Ovary (tissue), 9 donors: ENCODE measurements around the gene CRACR2A. TPM values are rescaled to one million over a fixed set of nuclear protein-coding genes. Genes with fewer than 3 reads are reported as not detected.

Experiments
- DNase-seq, 5 donors: peaks; one replicate each; pipeline ENCODE4 v3.0.0-alpha.2; 2019 to 2020
- H3K27ac ChIP-seq, 2 donors: fragments of 200-600 bp; one replicate each; pipeline versions ENCODE4 v1.5.1 to v1.8.0; 2019 to 2022
- H3K27me3 ChIP-seq: fragments of 200-600 bp; one replicate; pipeline ENCODE4 v1.8.0; 2022
- H3K36me3 ChIP-seq: fragments of 200-600 bp; sonication (generic); one replicate; pipeline ENCODE4 v1.5.1; 2019
- H3K4me1 ChIP-seq: one replicate; pipeline ENCODE4 v1.8.1; 2013; ENCODE audit warnings: mild to moderate bottlenecking, moderate library complexity; ENCODE audit not compliant: insufficient read depth
- H3K4me3 ChIP-seq: fragments of 200-600 bp; sonication (generic); one replicate; pipeline ENCODE4 v1.5.1; 2017
- H3K9me3 ChIP-seq, 2 donors: fragments of 200-600 bp in 1 of 2; sonication (generic) in 1 of 2; one replicate each; pipeline versions ENCODE4 v1.5.1 to v1.8.1; 2013 to 2019; ENCODE audit warnings: mild to moderate bottlenecking in 1 of 2, moderate library complexity in 1 of 2
- CTCF ChIP-seq, 3 donors: fragments of 450-650 bp in 2 of 3; fragments of 200-600 bp in 1 of 3; IDR thresholded peaks; one replicate each; pipeline versions ENCODE4 v1.5.1 to v1.8.0; 2016 to 2022; ENCODE audit warnings: antibody characterized with exemption in 3 of 3, mild to moderate bottlenecking in 1 of 3
- EP300 ChIP-seq: sonication (generic); formaldehyde crosslinking; IDR thresholded peaks from one replicate; pipeline ENCODE4 v1.6.1; 2017; ENCODE audit warnings: antibody characterized with exemption
- POLR2A ChIP-seq: fragments of 450-650 bp; IDR thresholded peaks from one replicate; pipeline ENCODE4 v1.6.1; 2017; ENCODE audit warnings: antibody characterized with exemption, mild to moderate bottlenecking, moderate library complexity
- WGBS, 3 donors: extraction: QIAGEN DNeasy Blood & Tissue Kit in 1 of 3; methylation state at CpG; one replicate each; pipeline versions ENCODE4 v1.1.5 to v1.1.7; 2013 to 2017; 5-methylcytosine and 5-hydroxymethylcytosine counted together
- intact Hi-C, 4 donors: fragments of 100-400 bp; cut with DNase I; formaldehyde crosslinking; loops; one replicate each; pipeline versions ENCODE4 v1.11.0 to v1.15.1; 2022 to 2023
- polyA plus RNA-seq, 2 donors: library from polyadenylated mRNA; stranded (reverse); fragments of 200-250 nt in 1 of 2; fragments of 350-450 nt in 1 of 2; fragmentation: Illumina TruSeq in 1 of 2; extraction: RNeasy Lipid Tissue Mini Kit (QIAGEN cat#74804) in 1 of 2; gene quantifications; one replicate each; pipeline ENCODE4 v1.2.3, GENCODE V29; 2013 to 2014
- total RNA-seq, 7 donors: library from RNA; depleted of rRNA in 2 of 7; stranded (reverse); fragments of >200 nt in 2 of 7; fragmentation: NEBNext Ultra II Directional in 3 of 7; extraction: Animal tissue kit (Norgen Biotek cat#: 25700) in 3 of 7; gene quantifications; one replicate each; pipeline versions ENCODE4 v1.1.0 to v1.2.4, GENCODE V29; 2016 to 2023
- donor health status: DM: no; HTN: no; CAD: no; lungs with moderate emphysema.
- donor health status: DM: no; HTN: no; CAD: no.
- donor health status: Bipolar disorder and iron deficiency.
- donor health status: DM: yes; HTN: yes; CAD: no.
- donor health status: DM: no; HTN: no; CAD: no.
- donor health status: DM: yes; HTN: yes; CAD: no.

Gene CRACR2A
- total and polyA plus RNA-seq, 9 donors, result 1.8 to 7.7 (median 4.4) TPM

GRCh38 chr12:3594966-3595365 lies 157.9 kb downstream of the CRACR2A start:
- no peak for DNase-seq
- Histone ChIP-seq H3K9me3 (no peaks in the 10 kb centered on the region), H3K36me3 (no peaks in the 10 kb centered on the region), H3K4me3 (no peak overlapping the region), H3K27ac (no peak overlapping the region), H3K27me3 (no peaks in the 10 kb centered on the region), H3K4me1 (peaks cover 19% of the 10 kb centered on the region)
- WGBS, 3 donors, result 95 to 100% (median 96%) methylated on average over 2 of the region's 2 CpGs
- TF ChIP-seq EP300 (no peak), CTCF (IDR thresholded peaks at IDR 0.05) (no peak), POLR2A (no peak)
- intact Hi-C loops, result no loop called here

- Histone ChIP-seq H3K4me3 (no peak overlapping the region), H3K27ac (no peak overlapping the region), H3K9me3 (no peaks in the 10 kb centered on the region), H3K4me1 (peaks cover 14% of the 10 kb centered on the region), H3K27me3 (no peaks in the 10 kb centered on the region), H3K36me3 (no peaks in the 10 kb centered on the region)
- TF ChIP-seq POLR2A (no peak), CTCF (IDR thresholded peaks at IDR 0.05) (no peak), EP300 (no peak)
- DNase-seq, result no peak
- 91 to 96% (median 95%) methylated on average over 9 of the region's 9 CpGs for WGBS, 3 donors
- intact Hi-C loops, result no loop called here
These were observed 158.9 kb downstream of the CRACR2A start for GRCh38 chr12:3593906-3594483.

- no peaks in the 10 kb centered on the region for H3K36me3 ChIP-seq
- no peaks in the 10 kb centered on the region for H3K27me3 ChIP-seq
- H3K9me3 ChIP-seq, result no peaks in the 10 kb centered on the region
- H3K4me1 ChIP-seq, result peaks cover 6% of the 10 kb centered on the region
- 91 to 93% (median 91%) methylated on average over 30 of the region's 30 CpGs for WGBS, 3 donors
- no peak overlapping the region for H3K4me3 ChIP-seq
- DNase-seq, result no peak
- no peak overlapping the region for H3K27ac ChIP-seq
- intact Hi-C loops, result no loop called here
- no peak for TF ChIP-seq EP300
- TF ChIP-seq CTCF (IDR thresholded peaks at IDR 0.05), result no peak
- TF ChIP-seq POLR2A, result no peak
These were observed 159.9 kb downstream of the CRACR2A start for GRCh38 chr12:3592856-3593625.

GRCh38 chr12:3589745-3590144 lies 163.2 kb downstream of the CRACR2A start:
- no peak overlapping the region for H3K4me3 ChIP-seq
- no peaks in the 10 kb centered on the region for H3K27me3 ChIP-seq
- no peak for TF ChIP-seq CTCF (IDR thresholded peaks at IDR 0.05)
- no peak for TF ChIP-seq EP300
- no peak for TF ChIP-seq POLR2A
- DNase-seq, result no peak
- no peak overlapping the region for H3K27ac ChIP-seq
- H3K36me3 ChIP-seq, result no peaks in the 10 kb centered on the region
- no peaks in the 10 kb centered on the region for H3K4me1 ChIP-seq
- intact Hi-C loops, result no loop called here
- WGBS, 3 donors, result 93 to 95% (median 93%) methylated on average over 3 of the region's 3 CpGs
- H3K9me3 ChIP-seq, result no peaks in the 10 kb centered on the region
